C4-2B (cell line): ENCODE results near the gene BCL2L11.

Source experiments
- CTCF ChIP-seq: fragments of 450-650 bp; conservative IDR thresholded peaks from 2 replicates; pipeline ENCODE4 v1.5.1; 2017; ENCODE audit warnings: mild to moderate bottlenecking
- ZFX ChIP-seq: fragments of 450-650 bp; IDR thresholded peaks from 2 replicates; pipeline ENCODE4 v1.6.1; 2017

GRCh38 chr2:111169924-111170323 is 49.2 kb downstream of the BCL2L11 start:
- TF ChIP-seq CTCF (no peak), ZFX (no peak)
